ENCODE data around the gene MRPS15.
A peak's percentile ranks its signal among the peaks of the same experiment; 100 is the strongest.

MRPS15 gene

GRCh38 chr1:36486093-36486438 is 21.9 kb upstream of the MRPS15 start:
- Histone ChIP-seq H3K27me3 (ENCODE audit: control insufficient read depth in 3 of 3, insufficient read depth in 3 of 3, low read depth in 1 of 3, low read length in 3 of 3) (peaks cover 0 to 11% (median 0%) of the 10 kb centered on the region in 3 experiments), H3K36me3 (replicated peaks in 1 of 2; ENCODE audit: control insufficient read depth in 2 of 2, insufficient read depth in 2 of 2, low read length in 2 of 2) (no peaks in the 10 kb centered on the region), H2BK120ac (ENCODE audit: low read depth, low read length) (no peak overlapping the region), H3K4me1 (ENCODE audit: control insufficient read depth in 2 of 2, insufficient read depth in 1 of 2, low read depth in 1 of 2, low read length in 2 of 2) (peaks cover 5 to 14% of the 10 kb centered on the region in 2 donors), H3K9me3 (replicated peaks in 1 of 2; ENCODE audit: control insufficient read depth in 2 of 2, insufficient read depth in 1 of 2, low read depth in 1 of 2, low read length in 2 of 2) (no peaks in the 10 kb centered on the region), H2BK15ac (ENCODE audit: low read length) (no peak overlapping the region), H3K18ac (ENCODE audit: low read length) (no peak overlapping the region), H3K79me1 (ENCODE audit: low read depth, low read length) (no peaks in the 10 kb centered on the region), H2BK12ac (ENCODE audit: low read length) (no peak overlapping the region), H3K4me2 (ENCODE audit: insufficient read depth, low read length, poor library complexity, severe bottlenecking) (no peak overlapping the region), H3K23ac (ENCODE audit: low read depth, low read length, poor library complexity) (no peak overlapping the region), H3K4me3 (ENCODE audit: low read length in 2 of 2) (no peak overlapping the region), H3K27ac (replicated peaks; ENCODE audit: low read length) (no peak overlapping the region), H3K4ac (ENCODE audit: low read length) (no peak overlapping the region), H3K9ac (ENCODE audit: low read depth, low read length, poor library complexity) (no peak overlapping the region), H2BK5ac (ENCODE audit: low read length) (no peak overlapping the region), H2AK5ac (ENCODE audit: low read depth, low read length) (no peak overlapping the region), H2AFZ (ENCODE audit: low read length) (no peak overlapping the region), H4K91ac (ENCODE audit: low read depth, low read length, poor library complexity) (no peak overlapping the region), H4K8ac (ENCODE audit: low read depth, low read length) (no peak overlapping the region), H3K14ac (ENCODE audit: low read length) (no peak overlapping the region)
- DNase-seq (ENCODE audit: low spot score), result no peak
- no CpG with 5 or more reads among the region's 2 CpGs for WGBS, 2 donors (ENCODE audit: extremely low coverage in 2 of 2, insufficient read length in 2 of 2, insufficient replicate concordance in 1 of 2)

- Histone ChIP-seq H4K8ac (ENCODE audit: low read depth, low read length) (no peak overlapping the region), H2AK5ac (ENCODE audit: low read depth, low read length) (no peak overlapping the region), H3K27me3 (ENCODE audit: control insufficient read depth in 3 of 3, insufficient read depth in 3 of 3, low read depth in 1 of 3, low read length in 3 of 3) (peaks cover 0 to 24% (median 0%) of the 10 kb centered on the region in 3 experiments), H3K14ac (ENCODE audit: low read length) (no peak overlapping the region), H2BK12ac (ENCODE audit: low read length) (no peak overlapping the region), H2BK120ac (ENCODE audit: low read depth, low read length) (no peak overlapping the region), H3K27ac (replicated peaks; ENCODE audit: low read length) (no peak overlapping the region), H3K18ac (ENCODE audit: low read length) (no peak overlapping the region), H2BK15ac (ENCODE audit: low read length) (no peak overlapping the region), H3K9me3 (replicated peaks in 1 of 2; ENCODE audit: control insufficient read depth in 2 of 2, insufficient read depth in 1 of 2, low read depth in 1 of 2, low read length in 2 of 2) (no peaks in the 10 kb centered on the region), H3K9ac (ENCODE audit: low read depth, low read length, poor library complexity) (no peak overlapping the region), H3K4me1 (ENCODE audit: control insufficient read depth in 2 of 2, insufficient read depth in 1 of 2, low read depth in 1 of 2, low read length in 2 of 2) (peaks cover 5 to 14% of the 10 kb centered on the region in 2 donors), H3K23ac (ENCODE audit: low read depth, low read length, poor library complexity) (no peak overlapping the region), H2BK5ac (ENCODE audit: low read length) (no peak overlapping the region), H3K36me3 (replicated peaks in 1 of 2; ENCODE audit: control insufficient read depth in 2 of 2, insufficient read depth in 2 of 2, low read length in 2 of 2) (no peaks in the 10 kb centered on the region), H4K91ac (ENCODE audit: low read depth, low read length, poor library complexity) (no peak overlapping the region), H3K4ac (ENCODE audit: low read length) (no peak overlapping the region), H3K4me2 (ENCODE audit: insufficient read depth, low read length, poor library complexity, severe bottlenecking) (no peak overlapping the region), H3K79me1 (ENCODE audit: low read depth, low read length) (no peaks in the 10 kb centered on the region), H3K4me3 (ENCODE audit: low read length in 2 of 2) (no peak overlapping the region), H2AFZ (ENCODE audit: low read length) (no peak overlapping the region)
- no CpG with 5 or more reads among the region's 2 CpGs for WGBS, 2 donors (ENCODE audit: extremely low coverage in 2 of 2, insufficient read length in 2 of 2, insufficient replicate concordance in 1 of 2)
- DNase-seq (ENCODE audit: low spot score), result no peak
Observed at GRCh38 chr1:36484099-36484498, 19.9 kb upstream of the MRPS15 start.

DNA sequence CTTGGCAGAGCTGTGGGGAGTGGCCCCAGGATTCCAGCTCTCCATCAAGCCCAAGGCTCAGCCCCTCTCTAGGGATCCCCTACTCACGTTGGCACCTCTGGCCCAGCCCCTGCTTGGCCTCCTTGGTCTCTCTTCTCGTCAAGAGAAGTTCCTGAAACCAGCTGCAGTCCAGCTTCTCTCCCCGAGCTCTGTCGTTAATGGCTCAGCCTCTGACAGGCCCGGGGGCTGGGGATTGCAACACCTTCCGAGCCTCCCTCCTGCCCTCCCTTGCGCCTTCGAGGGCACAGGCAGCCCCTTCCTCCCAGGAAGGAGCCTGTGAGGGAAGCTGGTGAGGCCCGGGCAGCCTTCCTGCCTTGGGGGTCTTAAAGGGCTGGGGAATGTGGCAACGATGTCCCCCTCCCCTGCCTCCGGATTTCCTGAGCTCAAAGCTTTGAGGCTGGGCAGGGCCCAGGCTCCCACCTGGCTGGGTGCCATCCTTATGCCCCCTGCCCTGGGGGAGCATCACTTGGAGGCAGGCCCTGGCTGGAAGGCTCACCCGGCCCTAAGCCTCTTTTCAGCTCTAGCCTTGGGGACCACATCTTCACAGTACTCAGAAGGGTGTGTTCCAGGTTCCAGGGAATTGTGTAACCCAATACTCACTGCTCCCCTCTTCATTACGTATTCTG is 18.7 kb upstream of the MRPS15 start, which contains the start of gene CSF3R:
CSF3R (minus strand) TSS at position 190 of the 665 bp plus-strand sequence. CDS start 3,417 bp downstream, outside the sequence.
- Histone ChIP-seq H2BK15ac (ENCODE audit: low read length) (peak within 1 kb of the TSS; percentile 71), H2BK12ac (ENCODE audit: low read length) (no peak within 1 kb of the TSS), H3K4ac (ENCODE audit: low read length) (no peak within 1 kb of the TSS), H3K79me1 (ENCODE audit: low read depth, low read length) (no peaks in the 10 kb centered on the region), H4K91ac (ENCODE audit: low read depth, low read length, poor library complexity) (peak within 1 kb of the TSS; percentile 57), H3K4me2 (ENCODE audit: insufficient read depth, low read length, poor library complexity, severe bottlenecking) (no peak within 1 kb of the TSS), H3K27me3 (ENCODE audit: control insufficient read depth in 3 of 3, insufficient read depth in 3 of 3, low read depth in 1 of 3, low read length in 3 of 3) (peaks cover 0 to 22% (median 0%) of the 10 kb centered on the region in 3 experiments), H3K18ac (ENCODE audit: low read length) (peak within 1 kb of the TSS; percentile 93), H2AK5ac (ENCODE audit: low read depth, low read length) (peak within 1 kb of the TSS; percentile 48), H2AFZ (ENCODE audit: low read length) (peak within 1 kb of the TSS; percentile 80), H3K9me3 (replicated peaks in 1 of 2; ENCODE audit: control insufficient read depth in 2 of 2, insufficient read depth in 1 of 2, low read depth in 1 of 2, low read length in 2 of 2) (no peaks in the 10 kb centered on the region), H3K9ac (ENCODE audit: low read depth, low read length, poor library complexity) (no peak within 1 kb of the TSS), H4K8ac (ENCODE audit: low read depth, low read length) (no peak within 1 kb of the TSS), H2BK120ac (ENCODE audit: low read depth, low read length) (peak within 1 kb of the TSS; percentile 64), H3K36me3 (replicated peaks in 1 of 2; ENCODE audit: control insufficient read depth in 2 of 2, insufficient read depth in 2 of 2, low read length in 2 of 2) (no peaks in the 10 kb centered on the region), H3K27ac (replicated peaks; ENCODE audit: low read length) (no peak within 1 kb of the TSS), H3K4me1 (ENCODE audit: control insufficient read depth in 2 of 2, insufficient read depth in 1 of 2, low read depth in 1 of 2, low read length in 2 of 2) (peaks cover 5 to 14% of the 10 kb centered on the region in 2 donors), H3K14ac (ENCODE audit: low read length) (no peak within 1 kb of the TSS), H3K23ac (ENCODE audit: low read depth, low read length, poor library complexity) (peak within 1 kb of the TSS; percentile 12), H2BK5ac (ENCODE audit: low read length) (no peak within 1 kb of the TSS), H3K4me3 (ENCODE audit: low read length in 2 of 2) (no peak within 1 kb of the TSS)
- DNase-seq (ENCODE audit: low spot score), result no peak
- no CpG with 5 or more reads among the region's 13 CpGs for WGBS, 2 donors (ENCODE audit: extremely low coverage in 2 of 2, insufficient read length in 2 of 2, insufficient replicate concordance in 1 of 2)

DNA sequence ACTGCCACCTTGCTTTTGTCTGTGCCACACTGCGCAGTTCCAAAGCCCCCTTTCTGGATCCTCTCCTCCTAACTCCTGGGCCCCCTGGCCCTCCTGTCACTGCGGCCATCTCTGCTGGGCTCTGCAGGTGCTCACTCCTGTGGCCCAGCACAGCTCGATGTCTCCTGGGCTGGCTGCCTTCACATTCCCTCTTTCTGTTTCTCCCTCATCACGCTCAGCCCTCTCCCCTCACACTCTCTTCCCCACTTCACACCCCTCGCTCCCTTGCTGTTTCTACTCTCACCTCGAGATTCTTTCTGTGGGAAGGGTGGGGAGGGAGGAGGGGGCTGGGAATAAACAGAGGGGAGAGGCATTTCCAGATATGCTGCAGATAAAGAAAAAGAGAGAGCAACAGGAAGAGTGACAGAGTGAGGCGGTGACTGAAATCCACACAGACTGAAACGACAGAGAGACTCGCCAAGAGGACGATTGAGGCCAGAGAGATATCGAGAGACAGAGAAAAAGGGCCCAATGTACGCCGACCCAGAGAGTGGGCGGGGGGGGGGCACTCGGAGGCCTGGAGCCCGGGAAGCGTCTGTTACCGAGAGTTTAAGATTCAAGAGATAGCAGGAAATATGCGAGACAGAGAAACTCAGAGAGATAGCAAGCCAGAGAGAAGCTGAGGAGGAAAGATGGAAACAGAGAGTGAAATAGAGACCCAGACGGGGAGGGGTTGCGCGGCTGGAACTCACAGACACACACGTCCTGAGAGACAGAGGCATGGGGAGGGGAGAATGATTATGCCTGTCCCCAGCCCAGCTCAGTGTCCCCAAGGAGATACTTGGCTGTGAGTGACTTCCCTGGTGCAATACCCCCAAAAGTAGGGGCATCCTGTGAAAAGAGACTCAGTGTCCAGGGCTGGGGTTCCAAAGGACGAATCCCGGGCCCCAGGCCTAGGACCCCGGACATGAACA is 17.9 kb upstream of the MRPS15 start:
- no peak overlapping the region for H2BK15ac ChIP-seq (ENCODE audit: low read length)
- peaks cover 5 to 14% of the 10 kb centered on the region in 2 donors for H3K4me1 ChIP-seq (ENCODE audit: control insufficient read depth in 2 of 2, insufficient read depth in 1 of 2, low read depth in 1 of 2, low read length in 2 of 2)
- no peak overlapping the region for H2BK12ac ChIP-seq (ENCODE audit: low read length)
- H3K27ac ChIP-seq (replicated peaks; ENCODE audit: low read length), result no peak overlapping the region
- H3K4ac ChIP-seq (ENCODE audit: low read length), result no peak overlapping the region
- H2BK5ac ChIP-seq (ENCODE audit: low read length), result no peak overlapping the region
- 100% methylated on average over 1 of the region's 26 CpGs; no CpG with 5 or more reads in 1 of the 2 donors for WGBS, 2 donors (ENCODE audit: extremely low coverage in 2 of 2, insufficient read length in 2 of 2, insufficient replicate concordance in 1 of 2)
- no peak overlapping the region for H2AK5ac ChIP-seq (ENCODE audit: low read depth, low read length)
- DNase-seq (ENCODE audit: low spot score), result no peak
- H3K4me2 ChIP-seq (ENCODE audit: insufficient read depth, low read length, poor library complexity, severe bottlenecking), result no peak overlapping the region
- peak overlapping the region; percentile 12 for H3K23ac ChIP-seq (ENCODE audit: low read depth, low read length, poor library complexity)
- no peaks in the 10 kb centered on the region for H3K36me3 ChIP-seq (replicated peaks in 1 of 2; ENCODE audit: control insufficient read depth in 2 of 2, insufficient read depth in 2 of 2, low read length in 2 of 2)
- no peak overlapping the region for H4K8ac ChIP-seq (ENCODE audit: low read depth, low read length)
- no peaks in the 10 kb centered on the region for H3K9me3 ChIP-seq (replicated peaks in 1 of 2; ENCODE audit: control insufficient read depth in 2 of 2, insufficient read depth in 1 of 2, low read depth in 1 of 2, low read length in 2 of 2)
- peak overlapping the region; percentile 64 for H2BK120ac ChIP-seq (ENCODE audit: low read depth, low read length)
- H3K18ac ChIP-seq (ENCODE audit: low read length), result peak overlapping the region; percentile 93
- no peak overlapping the region for H3K9ac ChIP-seq (ENCODE audit: low read depth, low read length, poor library complexity)
- H3K4me3 ChIP-seq (ENCODE audit: low read length in 2 of 2), result no peak overlapping the region
- H3K79me1 ChIP-seq (ENCODE audit: low read depth, low read length), result no peaks in the 10 kb centered on the region
- no peak overlapping the region for H3K14ac ChIP-seq (ENCODE audit: low read length)
- H2AFZ ChIP-seq (ENCODE audit: low read length), result peak overlapping the region; percentile 80
- H3K27me3 ChIP-seq (ENCODE audit: control insufficient read depth in 3 of 3, insufficient read depth in 3 of 3, low read depth in 1 of 3, low read length in 3 of 3), result peaks cover 0 to 20% (median 0%) of the 10 kb centered on the region in 3 experiments
- H4K91ac ChIP-seq (ENCODE audit: low read depth, low read length, poor library complexity), result peak overlapping the region; percentile 57

All from neuronal stem cell (in vitro differentiated cells).